ENCODE data around the gene SND1. TPM values are rescaled to one million over a fixed set of nuclear protein-coding genes. Genes with fewer than 3 reads are reported as not detected.

Gene SND1
- total RNA-seq, 1 donor from 2014 or later, result 165 TPM

- H3K27ac Mint-ChIP-seq (ENCODE audit: unreplicated experiment), result no peak overlapping the region
- H3K9me3 Mint-ChIP-seq (ENCODE audit: unreplicated experiment), result no peaks in the 10 kb centered on the region
- TF ChIP-seq CTCF (IDR thresholded peaks at IDR 0.05; ENCODE audit: partially characterized antibody, unreplicated experiment), result no peak
- peaks cover 19% of the 10 kb centered on the region for H3K4me1 Mint-ChIP-seq (ENCODE audit: low read depth, unreplicated experiment)
- H3K27me3 Mint-ChIP-seq (ENCODE audit: unreplicated experiment), result peaks cover 3% of the 10 kb centered on the region
- no peak overlapping the region for H3K4me3 Mint-ChIP-seq (ENCODE audit: unreplicated experiment)
- H3K36me3 Mint-ChIP-seq (ENCODE audit: unreplicated experiment), result no peaks in the 10 kb centered on the region
- no peak for DNase-seq
Measured at GRCh38 chr7:128122576-128123290, 470.7 kb downstream of the SND1 start.

GRCh38 chr7:128123291-128124037 is 471.5 kb downstream of the SND1 start:
- no peak for TF ChIP-seq CTCF (IDR thresholded peaks at IDR 0.05; ENCODE audit: partially characterized antibody, unreplicated experiment)
- Mint-ChIP-seq H3K36me3 (ENCODE audit: unreplicated experiment) (no peaks in the 10 kb centered on the region), H3K4me1 (ENCODE audit: low read depth, unreplicated experiment) (peaks cover 14% of the 10 kb centered on the region), H3K9me3 (ENCODE audit: unreplicated experiment) (no peaks in the 10 kb centered on the region), H3K27me3 (ENCODE audit: unreplicated experiment) (peaks cover 3% of the 10 kb centered on the region), H3K27ac (ENCODE audit: unreplicated experiment) (no peak overlapping the region), H3K4me3 (ENCODE audit: unreplicated experiment) (no peak overlapping the region)
- no peak for DNase-seq

GRCh38 chr7:128124786-128125185 is 472.8 kb downstream of the SND1 start:
- H3K9me3 Mint-ChIP-seq (ENCODE audit: unreplicated experiment), result no peaks in the 10 kb centered on the region
- no peak for TF ChIP-seq CTCF (IDR thresholded peaks at IDR 0.05; ENCODE audit: partially characterized antibody, unreplicated experiment)
- peaks cover 13% of the 10 kb centered on the region for H3K4me1 Mint-ChIP-seq (ENCODE audit: low read depth, unreplicated experiment)
- no peak overlapping the region for H3K4me3 Mint-ChIP-seq (ENCODE audit: unreplicated experiment)
- H3K27ac Mint-ChIP-seq (ENCODE audit: unreplicated experiment), result no peak overlapping the region
- H3K27me3 Mint-ChIP-seq (ENCODE audit: unreplicated experiment), result peaks cover 1% of the 10 kb centered on the region
- H3K36me3 Mint-ChIP-seq (ENCODE audit: unreplicated experiment), result no peaks in the 10 kb centered on the region
- no peak for DNase-seq

- TF ChIP-seq CTCF (IDR thresholded peaks at IDR 0.05; ENCODE audit: partially characterized antibody, unreplicated experiment), result no peak
- Mint-ChIP-seq H3K9me3 (ENCODE audit: unreplicated experiment) (no peaks in the 10 kb centered on the region), H3K27me3 (ENCODE audit: unreplicated experiment) (peaks cover 1% of the 10 kb centered on the region), H3K4me3 (ENCODE audit: unreplicated experiment) (no peak overlapping the region), H3K36me3 (ENCODE audit: unreplicated experiment) (no peaks in the 10 kb centered on the region), H3K4me1 (ENCODE audit: low read depth, unreplicated experiment) (peaks cover 13% of the 10 kb centered on the region), H3K27ac (ENCODE audit: unreplicated experiment) (no peak overlapping the region)
- DNase-seq, result no peak
Measured at GRCh38 chr7:128125816-128126215, 473.8 kb downstream of the SND1 start.

GRCh38 chr7:128128401-128128800 is 476.4 kb downstream of the SND1 start:
- peaks cover under 1% of the 10 kb centered on the region for H3K4me1 Mint-ChIP-seq (ENCODE audit: low read depth, unreplicated experiment)
- no peaks in the 10 kb centered on the region for H3K27me3 Mint-ChIP-seq (ENCODE audit: unreplicated experiment)
- no peaks in the 10 kb centered on the region for H3K36me3 Mint-ChIP-seq (ENCODE audit: unreplicated experiment)
- no peak for TF ChIP-seq CTCF (IDR thresholded peaks at IDR 0.05; ENCODE audit: partially characterized antibody, unreplicated experiment)
- H3K9me3 Mint-ChIP-seq (ENCODE audit: unreplicated experiment), result no peaks in the 10 kb centered on the region
- H3K4me3 Mint-ChIP-seq (ENCODE audit: unreplicated experiment), result no peak overlapping the region
- no peak overlapping the region for H3K27ac Mint-ChIP-seq (ENCODE audit: unreplicated experiment)
- DNase-seq, result no peak
